HepG2 (cell line): Measurements from ENCODE around the gene CHRNB1. TPM values are rescaled to one million over a fixed set of nuclear protein-coding genes. Genes with fewer than 3 reads are reported as not detected.

Experiments used
- EZH2 ChIP-seq: conservative IDR thresholded peaks from 2 replicates; pipeline ENCODE4 v1.6.1; 2012; ENCODE audit warnings: mild to moderate bottlenecking, low read depth, low read length, moderate library complexity
- FOXA3 ChIP-seq: IDR thresholded peaks from 2 replicates; pipeline ENCODE4 v1.6.1; 2016; ENCODE audit warnings: missing genetic modification reagents, missing compliant biosample characterization
- KMT2A ChIP-seq: sonication (generic); formaldehyde crosslinking; IDR thresholded peaks from 2 replicates; pipeline ENCODE4 v1.4.0; 2020; ENCODE audit warnings: missing genetic modification reagents
- MAFF ChIP-seq: IDR thresholded peaks from 2 replicates; pipeline ENCODE4 v1.6.1; 2011; ENCODE audit warnings: low read depth, low read length, improper control_type of control experiment
- MIER2 ChIP-seq: IDR thresholded peaks from 2 replicates; pipeline ENCODE4 v1.6.1; 2016; ENCODE audit warnings: missing biosample characterization, missing genetic modification reagents
- MIER3 ChIP-seq: IDR thresholded peaks from 2 replicates; pipeline ENCODE4 v1.6.1; 2016; ENCODE audit warnings: missing compliant biosample characterization, borderline replicate concordance
- RFXAP ChIP-seq: sonication (generic); formaldehyde crosslinking; IDR thresholded peaks from 2 replicates; pipeline ENCODE4 v1.4.0; 2020; ENCODE audit warnings: missing genetic modification reagents, borderline replicate concordance
- SIN3A ChIP-seq: IDR thresholded peaks from 2 replicates; pipeline ENCODE4 v1.6.1; 2011; ENCODE audit warnings: low read depth, mild to moderate bottlenecking, control low read depth, low read length, borderline replicate concordance
- TBX2 ChIP-seq: sonication (generic); formaldehyde crosslinking; IDR thresholded peaks from 2 replicates; pipeline ENCODE4 v1.5.0; 2020; ENCODE audit warnings: missing genetic modification reagents, mild to moderate bottlenecking, borderline replicate concordance
- ZC3H13 ChIP-seq: sonication (generic); formaldehyde crosslinking; IDR thresholded peaks from 2 replicates; pipeline ENCODE4 v1.8.1; 2023; ENCODE audit warnings: mild to moderate bottlenecking, missing genetic modification reagents, moderate library complexity
- ZFX ChIP-seq: sonication (generic); formaldehyde crosslinking; IDR thresholded peaks from 2 replicates; pipeline ENCODE4 v1.4.0; 2020; ENCODE audit warnings: mild to moderate bottlenecking, low read depth, missing genetic modification reagents, moderate library complexity
- ZNF567 ChIP-seq: sonication (generic); formaldehyde crosslinking; IDR thresholded peaks from 2 replicates; pipeline ENCODE4 v1.8.1; 2023; ENCODE audit warnings: mild to moderate bottlenecking, missing genetic modification reagents, borderline replicate concordance
- ZNF777 ChIP-seq: sonication (generic); formaldehyde crosslinking; IDR thresholded peaks from 2 replicates; pipeline ENCODE4 v1.4.0; 2020; ENCODE audit warnings: missing genetic modification reagents
- ZNF782 ChIP-seq: sonication (generic); formaldehyde crosslinking; IDR thresholded peaks from 2 replicates; pipeline ENCODE4 v1.4.0; 2020; ENCODE audit warnings: missing genetic modification reagents, mild to moderate bottlenecking, borderline replicate concordance
- ZSCAN12 ChIP-seq: sonication (generic); formaldehyde crosslinking; IDR thresholded peaks from 2 replicates; pipeline ENCODE4 v1.9.0; 2021; ENCODE audit warnings: mild to moderate bottlenecking, missing genetic modification reagents
- polyA plus RNA-seq, 8 experiments: library from polyadenylated mRNA; depleted of rRNA in 3 of 8; stranded (reverse) in 7 of 8; unstranded in 1 of 8; fragments of >200 nt; fragmentation: Illumina TruSeq in 4 of 8; extraction: Trizol in 4 of 8; gene quantifications; 2 replicates each; pipeline versions ENCODE4 v1.2.1 to v1.2.3, GENCODE V29; 2011 to 2016; ENCODE audit warnings: low read depth in 4 of 8, missing spikeins in 1 of 8, mixed read lengths in 1 of 8; ENCODE audit not compliant: insufficient read depth in 1 of 8
- total RNA-seq, 5 experiments: library from RNA; depleted of rRNA; stranded (reverse); fragments of >200 nt; fragmentation: Illumina TruSeq; extraction: Trizol; gene quantifications; 2 replicates each; pipeline ENCODE4 v1.2.3, GENCODE V29; 2016; ENCODE audit warnings: low read depth in 1 of 5
- TF ChIP-seq, protein P1 (sequence below): sonication (generic); formaldehyde crosslinking; IDR thresholded peaks from 2 replicates; pipeline ENCODE4 v1.4.0; 2020; ENCODE audit warnings: low read depth, missing genetic modification reagents
- TF ChIP-seq, protein P2 (sequence below): sonication (generic); formaldehyde crosslinking; IDR thresholded peaks from 2 replicates; pipeline ENCODE4 v1.5.1; 2020; ENCODE audit warnings: mild to moderate bottlenecking, missing genetic modification reagents, borderline replicate concordance
- TF ChIP-seq, protein P3 (sequence below): sonication (generic); formaldehyde crosslinking; IDR thresholded peaks from 2 replicates; pipeline ENCODE4 v1.9.0; 2021; ENCODE audit warnings: missing genetic modification reagents, borderline replicate concordance
- TF ChIP-seq, protein P4 (sequence below): sonication (generic); formaldehyde crosslinking; IDR thresholded peaks from 2 replicates; pipeline ENCODE4 v1.4.0; 2020; ENCODE audit warnings: missing genetic modification reagents, borderline replicate concordance

The CHRNB1 gene
- total and polyA plus RNA-seq, 2 of the 13 experiments (the other 11 are each of a cell fraction or from before 2014, with no cell fraction given) = 5.4 to 33.7 TPM

DNA sequence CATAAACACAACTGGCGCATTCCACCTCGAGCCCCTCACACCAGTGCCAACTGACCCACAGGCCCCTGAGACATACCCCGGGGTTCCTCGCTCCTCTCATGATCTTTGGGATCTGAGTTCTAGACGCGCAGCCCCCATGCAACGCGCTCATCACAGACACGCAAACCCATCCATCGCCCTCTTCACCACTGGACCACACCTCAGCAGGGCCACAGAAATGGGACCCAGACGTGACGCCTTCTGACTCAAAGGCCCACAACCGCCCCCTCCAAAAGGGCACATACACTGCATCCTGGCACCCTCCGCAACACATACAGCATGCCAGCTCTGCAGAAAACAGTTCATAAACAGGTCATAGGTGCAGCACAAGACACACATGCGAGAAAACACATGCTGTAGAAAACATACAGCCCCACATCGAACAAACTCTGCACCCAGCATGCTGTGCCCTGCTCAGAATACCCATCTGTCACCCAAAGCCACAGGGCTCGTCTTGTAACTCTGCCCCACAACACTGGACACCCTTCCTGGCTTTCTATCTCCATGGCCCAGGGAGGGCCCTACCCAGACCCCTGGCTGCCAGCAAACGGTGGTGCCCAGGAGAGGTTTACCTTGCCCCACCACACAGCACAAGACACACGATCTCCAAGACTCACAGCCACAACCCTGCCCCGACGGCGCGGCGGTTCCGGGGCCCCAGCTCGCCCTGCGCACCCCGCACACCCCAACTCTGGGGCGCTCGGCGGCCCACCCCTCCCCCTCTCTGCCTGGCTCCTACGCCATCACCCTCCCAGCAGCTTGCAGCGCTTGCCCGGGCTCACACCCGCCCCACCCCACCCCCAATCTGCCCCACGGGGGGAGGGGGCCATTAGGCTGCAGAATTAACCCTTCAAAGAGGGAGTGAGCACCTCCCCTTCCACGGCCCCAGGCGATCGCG lies 33.7 kb downstream of the CHRNB1 start (continued):
- TF ChIP-seq ZNF782 (no peak), ZC3H13 (CRISPR knock-in tag) (peak; percentile 54; the same call in 1 of the 2 replicates), KMT2A (CRISPR knock-in tag) (no peak), ZNF777 (CRISPR knock-in tag) (peak; percentile 93), MIER2 (CRISPR knock-in tag) (no peak), ZFX (CRISPR knock-in tag) (peak; percentile 23; the same call in 1 of the 2 replicates), RFXAP (CRISPR knock-in tag) (no peak), ZNF567 (CRISPR knock-in tag) (0 out of 2 replicates have a peak, but pooled peaks have one; percentile 49), SIN3A (0 out of 2 replicates have a peak, but pooled peaks have one; percentile 1), FOXA3 (0 out of 2 replicates have a peak, but pooled peaks have one; percentile 9), EZH2 (no peak), MAFF (no peak), MIER3 (CRISPR knock-in tag) (no peak), ZSCAN12 (no peak), TBX2 (no peak)
- TF ChIP-seq, protein P1, sequence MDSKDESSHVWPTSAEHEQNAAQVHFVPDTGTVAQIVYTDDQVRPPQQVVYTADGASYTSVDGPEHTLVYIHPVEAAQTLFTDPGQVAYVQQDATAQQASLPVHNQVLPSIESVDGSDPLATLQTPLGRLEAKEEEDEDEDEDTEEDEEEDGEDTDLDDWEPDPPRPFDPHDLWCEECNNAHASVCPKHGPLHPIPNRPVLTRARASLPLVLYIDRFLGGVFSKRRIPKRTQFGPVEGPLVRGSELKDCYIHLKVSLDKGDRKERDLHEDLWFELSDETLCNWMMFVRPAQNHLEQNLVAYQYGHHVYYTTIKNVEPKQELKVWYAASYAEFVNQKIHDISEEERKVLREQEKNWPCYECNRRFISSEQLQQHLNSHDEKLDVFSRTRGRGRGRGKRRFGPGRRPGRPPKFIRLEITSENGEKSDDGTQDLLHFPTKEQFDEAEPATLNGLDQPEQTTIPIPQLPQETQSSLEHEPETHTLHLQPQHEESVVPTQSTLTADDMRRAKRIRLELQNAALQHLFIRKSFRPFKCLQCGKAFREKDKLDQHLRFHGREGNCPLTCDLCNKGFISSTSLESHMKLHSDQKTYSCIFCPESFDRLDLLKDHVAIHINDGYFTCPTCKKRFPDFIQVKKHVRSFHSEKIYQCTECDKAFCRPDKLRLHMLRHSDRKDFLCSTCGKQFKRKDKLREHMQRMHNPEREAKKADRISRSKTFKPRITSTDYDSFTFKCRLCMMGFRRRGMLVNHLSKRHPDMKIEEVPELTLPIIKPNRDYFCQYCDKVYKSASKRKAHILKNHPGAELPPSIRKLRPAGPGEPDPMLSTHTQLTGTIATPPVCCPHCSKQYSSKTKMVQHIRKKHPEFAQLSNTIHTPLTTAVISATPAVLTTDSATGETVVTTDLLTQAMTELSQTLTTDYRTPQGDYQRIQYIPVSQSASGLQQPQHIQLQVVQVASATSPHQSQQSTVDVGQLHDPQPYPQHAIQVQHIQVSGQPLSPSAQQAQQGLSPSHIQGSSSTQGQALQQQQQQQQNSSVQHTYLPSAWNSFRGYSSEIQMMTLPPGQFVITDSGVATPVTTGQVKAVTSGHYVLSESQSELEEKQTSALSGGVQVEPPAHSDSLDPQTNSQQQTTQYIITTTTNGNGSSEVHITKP (CRISPR knock-in tag) = peak; percentile 32; the same call in 1 of the 2 replicates
- TF ChIP-seq, protein P2, sequence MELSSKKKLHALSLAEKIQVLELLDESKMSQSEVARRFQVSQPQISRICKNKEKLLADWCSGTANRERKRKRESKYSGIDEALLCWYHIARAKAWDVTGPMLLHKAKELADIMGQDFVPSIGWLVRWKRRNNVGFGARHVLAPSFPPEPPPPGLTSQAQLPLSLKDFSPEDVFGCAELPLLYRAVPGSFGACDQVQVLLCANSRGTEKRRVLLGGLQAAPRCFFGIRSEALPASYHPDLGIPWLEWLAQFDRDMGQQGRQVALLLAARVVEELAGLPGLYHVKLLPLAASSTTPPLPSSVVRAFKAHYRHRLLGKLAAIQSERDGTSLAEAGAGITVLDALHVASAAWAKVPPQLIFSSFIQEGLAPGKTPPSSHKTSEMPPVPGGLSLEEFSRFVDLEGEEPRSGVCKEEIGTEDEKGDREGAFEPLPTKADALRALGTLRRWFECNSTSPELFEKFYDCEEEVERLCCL = no peak
- TF ChIP-seq, protein P3, sequence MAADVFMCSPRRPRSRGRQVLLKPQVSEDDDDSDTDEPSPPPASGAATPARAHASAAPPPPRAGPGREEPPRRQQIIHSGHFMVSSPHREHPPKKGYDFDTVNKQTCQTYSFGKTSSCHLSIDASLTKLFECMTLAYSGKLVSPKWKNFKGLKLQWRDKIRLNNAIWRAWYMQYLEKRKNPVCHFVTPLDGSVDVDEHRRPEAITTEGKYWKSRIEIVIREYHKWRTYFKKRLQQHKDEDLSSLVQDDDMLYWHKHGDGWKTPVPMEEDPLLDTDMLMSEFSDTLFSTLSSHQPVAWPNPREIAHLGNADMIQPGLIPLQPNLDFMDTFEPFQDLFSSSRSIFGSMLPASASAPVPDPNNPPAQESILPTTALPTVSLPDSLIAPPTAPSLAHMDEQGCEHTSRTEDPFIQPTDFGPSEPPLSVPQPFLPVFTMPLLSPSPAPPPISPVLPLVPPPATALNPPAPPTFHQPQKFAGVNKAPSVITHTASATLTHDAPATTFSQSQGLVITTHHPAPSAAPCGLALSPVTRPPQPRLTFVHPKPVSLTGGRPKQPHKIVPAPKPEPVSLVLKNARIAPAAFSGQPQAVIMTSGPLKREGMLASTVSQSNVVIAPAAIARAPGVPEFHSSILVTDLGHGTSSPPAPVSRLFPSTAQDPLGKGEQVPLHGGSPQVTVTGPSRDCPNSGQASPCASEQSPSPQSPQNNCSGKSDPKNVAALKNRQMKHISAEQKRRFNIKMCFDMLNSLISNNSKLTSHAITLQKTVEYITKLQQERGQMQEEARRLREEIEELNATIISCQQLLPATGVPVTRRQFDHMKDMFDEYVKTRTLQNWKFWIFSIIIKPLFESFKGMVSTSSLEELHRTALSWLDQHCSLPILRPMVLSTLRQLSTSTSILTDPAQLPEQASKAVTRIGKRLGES (CRISPR knock-in tag) = no peak
- TF ChIP-seq, protein P4, sequence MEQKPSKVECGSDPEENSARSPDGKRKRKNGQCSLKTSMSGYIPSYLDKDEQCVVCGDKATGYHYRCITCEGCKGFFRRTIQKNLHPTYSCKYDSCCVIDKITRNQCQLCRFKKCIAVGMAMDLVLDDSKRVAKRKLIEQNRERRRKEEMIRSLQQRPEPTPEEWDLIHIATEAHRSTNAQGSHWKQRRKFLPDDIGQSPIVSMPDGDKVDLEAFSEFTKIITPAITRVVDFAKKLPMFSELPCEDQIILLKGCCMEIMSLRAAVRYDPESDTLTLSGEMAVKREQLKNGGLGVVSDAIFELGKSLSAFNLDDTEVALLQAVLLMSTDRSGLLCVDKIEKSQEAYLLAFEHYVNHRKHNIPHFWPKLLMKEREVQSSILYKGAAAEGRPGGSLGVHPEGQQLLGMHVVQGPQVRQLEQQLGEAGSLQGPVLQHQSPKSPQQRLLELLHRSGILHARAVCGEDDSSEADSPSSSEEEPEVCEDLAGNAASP (CRISPR knock-in tag) = no peak
